Endothelial cell of umbilical vein (primary cell): ENCODE measurements around the gene ZNF70.

ENCODE experiments used
- POLR2A ChIP-seq: IDR thresholded peaks from 2 replicates; pipeline ENCODE4 v1.6.1; 2012; ENCODE audit warnings: low read depth, mild to moderate bottlenecking, control low read depth, low read length
- POLR2AphosphoS5 ChIP-seq: IDR thresholded peaks from 2 replicates; pipeline ENCODE4 v1.6.1; 2012; ENCODE audit warnings: low read depth, mild to moderate bottlenecking, control low read depth, low read length, moderate library complexity; ENCODE audit not compliant: insufficient read depth
- TF ChIP-seq, protein P1 (sequence below), 2 donors: IDR thresholded peaks; 1 replicate in 1 of 2; 2 replicates in 1 of 2; pipeline ENCODE4 v1.5.1; 2011; ENCODE audit warnings: low read length in 2 of 2, mild to moderate bottlenecking in 2 of 2, moderate library complexity in 2 of 2, control low read depth in 1 of 2, inconsistent platforms in 1 of 2, low read depth in 1 of 2; ENCODE audit not compliant: insufficient read depth in 1 of 2; ENCODE audit errors: extremely low read depth in 1 of 2

DNA sequence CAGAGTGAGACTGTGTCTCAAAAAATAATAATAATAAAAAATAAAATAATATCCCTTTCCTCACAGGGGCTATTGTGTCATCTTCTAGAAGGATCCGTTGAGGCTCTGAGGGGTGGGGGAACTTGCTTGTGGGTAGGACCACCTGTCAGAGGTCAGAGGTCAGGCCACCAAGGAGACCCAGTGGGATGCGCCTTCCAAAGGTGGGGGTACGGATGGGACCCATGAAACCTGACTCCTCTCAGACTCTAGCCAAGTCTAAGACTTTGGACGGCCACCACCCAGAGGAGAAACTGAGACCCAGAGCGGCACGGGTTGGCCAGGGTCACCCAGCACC lies 21.4 kb upstream of the ZNF70 start:
- TF ChIP-seq POLR2AphosphoS5: no peak
- no peak for TF ChIP-seq POLR2A
- TF ChIP-seq, protein P1, sequence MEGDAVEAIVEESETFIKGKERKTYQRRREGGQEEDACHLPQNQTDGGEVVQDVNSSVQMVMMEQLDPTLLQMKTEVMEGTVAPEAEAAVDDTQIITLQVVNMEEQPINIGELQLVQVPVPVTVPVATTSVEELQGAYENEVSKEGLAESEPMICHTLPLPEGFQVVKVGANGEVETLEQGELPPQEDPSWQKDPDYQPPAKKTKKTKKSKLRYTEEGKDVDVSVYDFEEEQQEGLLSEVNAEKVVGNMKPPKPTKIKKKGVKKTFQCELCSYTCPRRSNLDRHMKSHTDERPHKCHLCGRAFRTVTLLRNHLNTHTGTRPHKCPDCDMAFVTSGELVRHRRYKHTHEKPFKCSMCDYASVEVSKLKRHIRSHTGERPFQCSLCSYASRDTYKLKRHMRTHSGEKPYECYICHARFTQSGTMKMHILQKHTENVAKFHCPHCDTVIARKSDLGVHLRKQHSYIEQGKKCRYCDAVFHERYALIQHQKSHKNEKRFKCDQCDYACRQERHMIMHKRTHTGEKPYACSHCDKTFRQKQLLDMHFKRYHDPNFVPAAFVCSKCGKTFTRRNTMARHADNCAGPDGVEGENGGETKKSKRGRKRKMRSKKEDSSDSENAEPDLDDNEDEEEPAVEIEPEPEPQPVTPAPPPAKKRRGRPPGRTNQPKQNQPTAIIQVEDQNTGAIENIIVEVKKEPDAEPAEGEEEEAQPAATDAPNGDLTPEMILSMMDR (IDR thresholded peaks at IDR 0.05; ENCODE audit: extremely low read depth in 1 of 2, insufficient read depth in 1 of 2, low read depth in 1 of 2, low read length in 2 of 2): no peak
